GM19467 (cell line): ENCODE results near the gene RAPGEF4.

Experiments
- ATAC-seq: cut with Tn5 transposase; IDR thresholded peaks from one replicate; pipeline ENCODE4 v1.9.1; 2021; ENCODE audit warnings: mild to moderate bottlenecking, moderate library complexity; ENCODE audit not compliant: unreplicated experiment

RAPGEF4 gene

GRCh38 chr2:172928756-172929155 lies 193.1 kb downstream of the RAPGEF4 start:
- no peak for ATAC-seq

GRCh38 chr2:172929644-172930043 lies 194.0 kb downstream of the RAPGEF4 start:
- no peak for ATAC-seq

GRCh38 chr2:172930871-172931255 lies 195.2 kb downstream of the RAPGEF4 start:
- ATAC-seq, result no peak

GRCh38 chr2:172931256-172931894 lies 195.7 kb downstream of the RAPGEF4 start:
- ATAC-seq, result no peak

- no peak for ATAC-seq
Measured at GRCh38 chr2:172931918-172932520, 196.4 kb downstream of the RAPGEF4 start.

- no peak for ATAC-seq
Measured at GRCh38 chr2:172937884-172938712, 202.5 kb downstream of the RAPGEF4 start.

- no peak for ATAC-seq
Measured at GRCh38 chr2:172938713-172939375, 203.2 kb downstream of the RAPGEF4 start.

- ATAC-seq, result no peak
Measured at GRCh38 chr2:172943539-172943938, 207.9 kb downstream of the RAPGEF4 start.

- ATAC-seq, result no peak
Measured at GRCh38 chr2:172944022-172944793, 208.6 kb downstream of the RAPGEF4 start.

- ATAC-seq, result no peak
Measured at GRCh38 chr2:172944794-172945509, 209.3 kb downstream of the RAPGEF4 start.

- no peak for ATAC-seq
Measured at GRCh38 chr2:172945510-172945850, 209.8 kb downstream of the RAPGEF4 start.

- ATAC-seq, result no peak
Measured at GRCh38 chr2:172947461-172948153, 212.0 kb downstream of the RAPGEF4 start.

- no peak for ATAC-seq
Measured at GRCh38 chr2:172949522-172949921, 213.9 kb downstream of the RAPGEF4 start.

GRCh38 chr2:172950565-172950964 lies 214.9 kb downstream of the RAPGEF4 start:
- no peak for ATAC-seq

GRCh38 chr2:172951554-172951953 lies 215.9 kb downstream of the RAPGEF4 start:
- no peak for ATAC-seq

GRCh38 chr2:172953411-172953810 lies 217.8 kb downstream of the RAPGEF4 start:
- ATAC-seq, result no peak

GRCh38 chr2:172953970-172954852 lies 218.6 kb downstream of the RAPGEF4 start:
- ATAC-seq, result no peak

- no peak for ATAC-seq
Measured at GRCh38 chr2:172955587-172955986, 219.9 kb downstream of the RAPGEF4 start.

- ATAC-seq, result no peak
Measured at GRCh38 chr2:172957734-172958133, 222.1 kb downstream of the RAPGEF4 start.
